GM06990 (cell line): Measurements from ENCODE around the gene DNAAF5.

Experiments
- DNase-seq: peaks from one replicate; pipeline ENCODE4 v3.0.0-alpha.2; 2011; ENCODE audit not compliant: insufficient read length; ENCODE audit errors: extremely low read depth
- H3K27me3 ChIP-seq: replicated peaks from 2 replicates; pipeline ENCODE4 v1.6.0; 2011; ENCODE audit warnings: low read length; ENCODE audit not compliant: control insufficient read depth, insufficient read depth
- H3K36me3 ChIP-seq: 2 replicates; pipeline ENCODE4 v1.5.1; 2011; ENCODE audit warnings: low read length; ENCODE audit not compliant: control insufficient read depth, insufficient read depth
- H3K4me3 ChIP-seq: replicated peaks from 2 replicates; pipeline ENCODE4 v1.5.1; 2011; ENCODE audit warnings: low read depth, mild to moderate bottlenecking, control low read depth, low read length
- TF ChIP-seq, protein P1 (sequence below): IDR thresholded peaks from 2 replicates; pipeline ENCODE4 v1.5.1; 2011; ENCODE audit warnings: low read length, control low read depth, mild to moderate bottlenecking, inconsistent platforms; ENCODE audit not compliant: insufficient read depth, poor library complexity, severe bottlenecking

DNAAF5 gene

GRCh38 chr7:767580-767940 lies 41.1 kb downstream of the DNAAF5 start:
- TF ChIP-seq, protein P1, sequence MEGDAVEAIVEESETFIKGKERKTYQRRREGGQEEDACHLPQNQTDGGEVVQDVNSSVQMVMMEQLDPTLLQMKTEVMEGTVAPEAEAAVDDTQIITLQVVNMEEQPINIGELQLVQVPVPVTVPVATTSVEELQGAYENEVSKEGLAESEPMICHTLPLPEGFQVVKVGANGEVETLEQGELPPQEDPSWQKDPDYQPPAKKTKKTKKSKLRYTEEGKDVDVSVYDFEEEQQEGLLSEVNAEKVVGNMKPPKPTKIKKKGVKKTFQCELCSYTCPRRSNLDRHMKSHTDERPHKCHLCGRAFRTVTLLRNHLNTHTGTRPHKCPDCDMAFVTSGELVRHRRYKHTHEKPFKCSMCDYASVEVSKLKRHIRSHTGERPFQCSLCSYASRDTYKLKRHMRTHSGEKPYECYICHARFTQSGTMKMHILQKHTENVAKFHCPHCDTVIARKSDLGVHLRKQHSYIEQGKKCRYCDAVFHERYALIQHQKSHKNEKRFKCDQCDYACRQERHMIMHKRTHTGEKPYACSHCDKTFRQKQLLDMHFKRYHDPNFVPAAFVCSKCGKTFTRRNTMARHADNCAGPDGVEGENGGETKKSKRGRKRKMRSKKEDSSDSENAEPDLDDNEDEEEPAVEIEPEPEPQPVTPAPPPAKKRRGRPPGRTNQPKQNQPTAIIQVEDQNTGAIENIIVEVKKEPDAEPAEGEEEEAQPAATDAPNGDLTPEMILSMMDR = no peak
- Histone ChIP-seq H3K27me3 (no peaks in the 10 kb centered on the region), H3K36me3 (peaks cover 23% of the 10 kb centered on the region), H3K4me3 (no peak overlapping the region)
- DNase-seq = no peak

DNA sequence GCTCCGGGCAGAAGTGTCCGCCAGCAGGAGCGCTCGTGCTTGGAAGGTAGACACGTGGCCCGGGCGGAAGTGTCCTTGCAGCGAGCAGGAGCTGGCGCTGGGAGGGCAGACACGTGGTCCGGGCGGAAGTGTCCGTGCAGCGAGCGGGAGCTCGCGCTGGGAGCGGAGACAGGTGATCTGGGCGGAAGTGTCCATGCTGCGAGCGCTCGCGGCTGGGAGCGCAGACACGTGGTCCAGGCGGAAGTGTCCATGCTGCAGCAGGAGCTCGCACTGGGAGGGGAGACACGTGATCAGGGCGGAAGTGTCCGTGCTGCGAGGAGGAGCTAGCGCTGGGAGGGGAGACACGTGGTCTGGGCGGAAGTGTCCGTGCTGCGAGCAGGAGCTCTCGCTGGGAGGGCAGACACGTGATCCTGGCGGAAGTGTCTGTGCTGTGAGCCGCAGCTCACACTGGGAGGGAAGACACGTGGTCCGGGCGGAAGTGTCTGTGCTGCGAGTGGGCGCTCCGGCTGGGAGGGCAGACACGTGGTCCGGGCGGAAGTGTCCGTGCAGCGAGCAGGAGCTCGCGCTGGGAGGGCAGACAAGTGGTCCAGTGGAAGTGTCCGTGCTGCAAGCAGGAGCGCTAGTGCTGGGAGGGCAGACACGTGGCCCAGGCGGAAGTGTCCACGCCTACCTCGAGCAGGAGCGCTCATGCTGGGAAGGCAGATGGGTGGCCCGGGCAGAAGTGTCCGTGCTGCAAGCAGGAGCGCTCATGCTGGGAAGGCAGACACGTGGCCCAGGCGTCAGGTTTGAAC lies 41.6 kb downstream of the DNAAF5 start:
- DNase-seq = no peak
- peaks cover 22% of the 10 kb centered on the region for H3K36me3 ChIP-seq

GRCh38 chr7:768881-769504 lies 42.5 kb downstream of the DNAAF5 start:
- DNase-seq = no peak
- TF ChIP-seq, protein P1 = no peak
- no peaks in the 10 kb centered on the region for H3K27me3 ChIP-seq
- no peak overlapping the region for H3K4me3 ChIP-seq
- H3K36me3 ChIP-seq = peaks cover 16% of the 10 kb centered on the region

More for the DNA sequence above, 41.6 kb downstream of the DNAAF5 start:
- Histone ChIP-seq H3K4me3 (no peak overlapping the region), H3K27me3 (no peaks in the 10 kb centered on the region)
- TF ChIP-seq, protein P1 = no peak

- TF ChIP-seq, protein P1 = no peak
- peaks cover 7% of the 10 kb centered on the region for H3K36me3 ChIP-seq
- no peak overlapping the region for H3K4me3 ChIP-seq
- no peak for DNase-seq
- H3K27me3 ChIP-seq = no peaks in the 10 kb centered on the region
Measured at GRCh38 chr7:770336-770735, 43.8 kb downstream of the DNAAF5 start.

DNA sequence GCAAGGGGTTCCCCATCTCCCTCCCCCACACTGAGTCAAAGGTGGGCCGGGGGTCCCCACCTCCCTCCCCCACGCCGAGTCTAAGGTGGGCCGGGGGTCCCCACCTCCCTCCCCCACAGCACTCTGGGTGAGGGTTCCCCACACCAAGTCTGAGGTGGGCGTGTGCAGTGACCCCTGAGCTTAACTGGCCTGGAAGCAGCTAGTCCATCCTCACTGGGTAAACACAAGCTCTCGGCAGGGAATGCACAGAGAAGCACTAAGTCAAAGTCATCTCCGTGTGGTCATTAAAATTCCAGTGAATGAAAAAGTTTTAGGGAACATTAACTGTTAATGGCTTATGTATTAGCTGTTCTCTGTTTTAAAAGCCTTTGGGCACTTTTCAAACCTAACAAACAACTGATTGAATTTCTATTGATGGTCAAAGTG lies 44.3 kb downstream of the DNAAF5 start:
- DNase-seq = no peak
- TF ChIP-seq, protein P1 = no peak
- Histone ChIP-seq H3K27me3 (no peaks in the 10 kb centered on the region), H3K4me3 (no peak overlapping the region), H3K36me3 (peaks cover 6% of the 10 kb centered on the region)
